ENCODE results near the gene OPHN1. TPM values are rescaled to one million over a fixed set of nuclear protein-coding genes. Genes with fewer than 3 reads are reported as not detected.
"Not testable (repeated sequence)": the region's sequence is repeated elsewhere in the genome, so short reads cannot be mapped to it uniquely, and the experiment has no call there.

OPHN1 gene
- total RNA-seq, 4 donors from 2014 or later = 7.0 to 11.5 (median 10.5) TPM

DNA sequence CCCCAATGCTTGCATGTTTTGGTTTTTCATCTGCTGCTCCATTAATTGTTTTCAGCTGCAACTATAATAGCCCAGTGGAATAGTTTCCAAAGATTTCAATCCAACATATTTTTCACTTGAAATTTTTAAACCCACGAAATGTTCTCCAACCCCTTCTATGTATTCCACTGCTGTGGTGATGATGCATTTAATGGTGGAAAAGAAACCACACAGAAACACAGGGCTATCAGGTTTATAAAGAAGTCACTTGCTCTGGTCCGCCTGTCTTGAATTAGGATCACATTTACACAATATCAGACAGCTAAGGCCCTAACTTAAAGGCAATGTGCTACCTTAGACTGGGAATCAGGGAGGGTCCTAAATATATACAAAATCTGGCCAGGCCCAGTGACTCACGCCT, 35.0 kb downstream of the OPHN1 start:
- H3K4me3 ChIP-seq (replicated peaks in 1 of 3) = no peak overlapping the region
- TF ChIP-seq, protein P1, sequence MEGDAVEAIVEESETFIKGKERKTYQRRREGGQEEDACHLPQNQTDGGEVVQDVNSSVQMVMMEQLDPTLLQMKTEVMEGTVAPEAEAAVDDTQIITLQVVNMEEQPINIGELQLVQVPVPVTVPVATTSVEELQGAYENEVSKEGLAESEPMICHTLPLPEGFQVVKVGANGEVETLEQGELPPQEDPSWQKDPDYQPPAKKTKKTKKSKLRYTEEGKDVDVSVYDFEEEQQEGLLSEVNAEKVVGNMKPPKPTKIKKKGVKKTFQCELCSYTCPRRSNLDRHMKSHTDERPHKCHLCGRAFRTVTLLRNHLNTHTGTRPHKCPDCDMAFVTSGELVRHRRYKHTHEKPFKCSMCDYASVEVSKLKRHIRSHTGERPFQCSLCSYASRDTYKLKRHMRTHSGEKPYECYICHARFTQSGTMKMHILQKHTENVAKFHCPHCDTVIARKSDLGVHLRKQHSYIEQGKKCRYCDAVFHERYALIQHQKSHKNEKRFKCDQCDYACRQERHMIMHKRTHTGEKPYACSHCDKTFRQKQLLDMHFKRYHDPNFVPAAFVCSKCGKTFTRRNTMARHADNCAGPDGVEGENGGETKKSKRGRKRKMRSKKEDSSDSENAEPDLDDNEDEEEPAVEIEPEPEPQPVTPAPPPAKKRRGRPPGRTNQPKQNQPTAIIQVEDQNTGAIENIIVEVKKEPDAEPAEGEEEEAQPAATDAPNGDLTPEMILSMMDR (IDR thresholded peaks at IDR 0.05) = no peak
- no peak for TF ChIP-seq POLR2A (IDR thresholded peaks at IDR 0.05)
- no peak for DNase-seq
- no peak overlapping the region for H3K27ac ChIP-seq
- H3K9me3 ChIP-seq = no peaks in the 10 kb centered on the region
- no peaks in the 10 kb centered on the region for H3K27me3 ChIP-seq
- 74 to 88% methylated on average over 3 of the region's 3 CpGs for WGBS, 2 donors
- H3K4me1 ChIP-seq = no peaks in the 10 kb centered on the region
- intact Hi-C loops (cut with DNase I) = no loop called here
- no peaks in the 10 kb centered on the region for H3K36me3 ChIP-seq

DNA sequence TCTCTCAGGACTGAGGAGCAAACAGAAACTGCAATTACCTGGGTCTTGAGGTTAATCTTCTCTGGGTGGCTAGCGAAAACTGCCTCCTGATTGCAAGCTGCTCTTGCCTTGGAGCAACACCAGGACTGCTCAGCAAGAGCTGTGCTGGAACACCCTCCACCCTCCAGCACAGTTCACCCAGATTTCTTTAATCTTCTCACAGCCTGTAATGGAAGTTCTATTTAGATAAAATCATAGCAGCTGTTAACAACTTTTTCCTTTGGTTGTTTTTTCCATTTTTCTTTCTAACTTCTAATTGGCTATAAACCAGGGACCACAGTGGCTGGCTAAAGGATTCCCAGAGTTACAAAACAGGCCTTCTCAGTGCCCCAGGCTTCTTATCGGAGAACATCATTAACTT, 36.3 kb downstream of the OPHN1 start:
- Histone ChIP-seq H3K27ac (no peak overlapping the region), H3K36me3 (no peaks in the 10 kb centered on the region), H3K27me3 (no peaks in the 10 kb centered on the region), H3K4me1 (no peaks in the 10 kb centered on the region), H3K4me3 (replicated peaks in 1 of 3) (no peak overlapping the region), H3K9me3 (no peaks in the 10 kb centered on the region)
- TF ChIP-seq, protein P1 (IDR thresholded peaks at IDR 0.05) = no peak
- TF ChIP-seq POLR2A (IDR thresholded peaks at IDR 0.05) = no peak
- no peak for DNase-seq
- WGBS, 2 donors = 73 to 78% methylated on average over 2 of the region's 2 CpGs
- intact Hi-C loops (cut with DNase I) = no loop called here

DNA sequence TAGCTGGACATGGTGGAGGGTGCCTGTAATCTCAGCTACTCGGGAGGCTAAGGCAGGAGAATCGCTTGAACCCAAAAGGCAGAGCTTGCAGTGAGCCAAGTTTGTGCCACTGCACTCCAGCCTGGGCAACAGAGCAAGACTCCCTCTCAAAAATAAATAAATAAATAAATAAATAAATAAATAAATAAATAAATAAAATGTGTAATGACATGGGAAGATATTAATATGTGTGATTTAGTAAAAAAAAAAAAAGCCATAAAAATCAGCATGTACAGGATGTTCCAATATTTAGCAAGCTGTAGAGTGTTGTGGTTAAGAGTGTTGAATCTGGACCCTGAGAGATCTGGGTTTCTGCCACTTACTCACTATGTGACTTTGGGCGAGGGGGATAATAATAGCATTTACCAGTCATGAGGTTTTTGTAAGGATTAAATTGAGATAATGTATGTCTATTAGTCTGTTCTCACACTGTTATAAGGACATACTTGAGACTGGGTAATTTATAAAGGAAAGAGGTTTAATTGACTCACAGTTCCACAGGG, 43.8 kb downstream of the OPHN1 start:
- DNase-seq; H3K9me3 ChIP-seq; H3K36me3 ChIP-seq; intact Hi-C loops (cut with DNase I); H3K4me3 ChIP-seq (replicated peaks in 1 of 3); H3K27ac ChIP-seq; H3K27me3 ChIP-seq; H3K4me1 ChIP-seq: not testable (repeated sequence)
- 96 to 98% methylated on average over 3 of the region's 3 CpGs for WGBS, 2 donors

DNA sequence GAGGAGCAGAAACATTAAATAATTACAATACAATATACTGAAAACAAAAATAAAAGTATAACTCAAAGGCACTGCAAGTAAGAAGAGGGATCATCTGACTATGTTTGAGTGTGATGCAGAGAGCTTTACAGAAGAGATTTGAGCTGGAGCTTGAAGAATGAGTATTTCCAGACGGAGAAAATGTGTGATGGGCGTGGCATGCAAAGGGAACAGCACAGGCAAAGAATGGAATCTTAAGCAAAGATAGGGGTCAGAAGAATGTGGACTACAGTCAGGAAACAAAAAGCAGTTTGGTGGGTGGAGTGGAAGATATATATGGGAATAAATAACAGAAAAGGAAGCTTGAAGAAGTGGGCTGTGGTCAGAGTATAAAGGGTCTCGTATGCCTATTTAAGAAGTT, 45.5 kb downstream of the OPHN1 start:
- Histone ChIP-seq H3K27me3 (no peaks in the 10 kb centered on the region), H3K9me3 (no peaks in the 10 kb centered on the region), H3K4me1 (no peaks in the 10 kb centered on the region), H3K36me3 (no peaks in the 10 kb centered on the region), H3K4me3 (replicated peaks in 1 of 3) (no peak overlapping the region), H3K27ac (no peak overlapping the region)
- DNase-seq = no peak
- TF ChIP-seq, protein P1 (IDR thresholded peaks at IDR 0.05) = no peak
- TF ChIP-seq POLR2A (IDR thresholded peaks at IDR 0.05) = no peak
- 85 to 89% methylated on average over 3 of the region's 3 CpGs for WGBS, 2 donors
- intact Hi-C loops (cut with DNase I) = no loop called here

DNA sequence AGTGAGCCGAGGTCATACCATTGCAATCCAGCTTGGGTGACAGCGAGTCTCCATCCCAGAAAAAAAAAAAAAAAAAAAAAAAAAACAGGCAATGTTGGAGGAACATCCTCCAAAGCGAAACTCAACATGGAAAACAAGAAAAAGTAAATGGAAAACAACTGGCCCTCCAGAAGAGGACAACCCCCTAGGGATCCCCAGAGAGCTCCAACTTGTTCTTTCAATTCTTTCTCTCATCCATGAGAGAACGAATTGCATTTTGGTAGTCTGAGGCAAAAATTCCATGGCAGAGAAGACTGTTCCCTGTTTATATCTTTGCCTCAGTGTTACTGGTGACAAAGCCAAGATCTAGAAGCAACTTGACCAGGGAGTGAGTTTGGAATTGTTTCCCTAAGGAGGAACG, 49.8 kb downstream of the OPHN1 start:
- TF ChIP-seq, protein P1 (IDR thresholded peaks at IDR 0.05) = no peak
- TF ChIP-seq POLR2A (IDR thresholded peaks at IDR 0.05) = no peak
- no peak for DNase-seq
- no peak overlapping the region for H3K27ac ChIP-seq
- WGBS, 2 donors = 69 to 74% methylated on average over 5 of the region's 5 CpGs
- H3K4me1 ChIP-seq = no peaks in the 10 kb centered on the region
- no peaks in the 10 kb centered on the region for H3K27me3 ChIP-seq
- H3K4me3 ChIP-seq (replicated peaks in 1 of 3) = no peak overlapping the region
- H3K36me3 ChIP-seq = no peaks in the 10 kb centered on the region
- intact Hi-C loops (cut with DNase I) = no loop called here
- no peaks in the 10 kb centered on the region for H3K9me3 ChIP-seq

DNA sequence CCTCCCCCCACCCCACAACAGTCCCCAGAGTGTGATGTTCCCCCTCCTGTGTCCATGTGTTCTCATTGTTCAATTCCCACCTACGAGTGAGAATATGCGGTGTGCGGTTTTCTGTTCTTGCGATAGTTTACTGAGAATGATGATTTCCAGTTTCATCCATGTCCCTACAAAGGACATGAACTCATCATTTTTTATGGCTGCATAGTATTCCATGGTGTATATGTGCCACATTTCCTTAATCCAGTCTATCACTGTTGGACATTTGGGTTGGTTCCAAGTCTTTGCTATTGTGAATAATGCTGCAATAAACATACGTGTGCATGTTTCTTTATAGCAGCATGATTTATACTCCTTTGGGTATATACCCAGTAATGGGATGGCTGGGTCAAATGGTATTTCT, 55.7 kb downstream of the OPHN1 start:
- intact Hi-C loops (cut with DNase I); H3K4me1 ChIP-seq; H3K4me3 ChIP-seq (replicated peaks in 1 of 3); H3K27me3 ChIP-seq; H3K9me3 ChIP-seq; H3K27ac ChIP-seq; DNase-seq; H3K36me3 ChIP-seq: not testable (repeated sequence)
- 93 to 100% methylated on average over 5 of the region's 5 CpGs for WGBS, 2 donors
